HT-29 (cell line): ENCODE data around the gene PLEKHB1. TPM values are rescaled to one million over a fixed set of nuclear protein-coding genes. Genes with fewer than 3 reads are reported as not detected.

Experiments used
- DNase-seq: peaks from one replicate; pipeline ENCODE4 v3.0.0-alpha.2; 2015; ENCODE audit warnings: low spot score
- total RNA-seq: library from RNA; depleted of rRNA; stranded (reverse); fragments of >200 nt; shearing (Covaris generic); gene quantifications from 2 replicates; pipeline ENCODE4 v1.2.3, GENCODE V29; 2014

PLEKHB1 gene
- total RNA-seq, 1 experiment from 2014 or later = 43.0 TPM

DNA sequence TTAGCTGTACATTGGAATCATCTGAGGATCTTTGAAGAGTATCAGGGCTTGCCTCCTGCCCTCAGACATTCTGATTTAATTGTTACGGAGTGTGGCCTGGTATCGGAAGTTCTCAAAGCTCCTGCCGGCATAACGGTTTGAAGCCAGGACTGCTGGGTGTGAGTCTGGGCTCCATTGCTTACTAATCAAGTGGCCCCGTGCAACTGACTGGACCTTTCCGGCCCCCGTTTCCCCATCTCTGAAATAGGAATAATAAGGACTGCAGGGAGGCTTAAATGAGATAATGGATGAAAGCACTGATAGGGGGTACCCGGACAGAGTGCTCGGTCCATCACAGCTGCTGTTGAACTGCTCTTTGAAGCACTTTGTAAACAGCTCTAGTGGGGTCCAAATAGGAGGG is 1.7 kb downstream of the PLEKHB1 start:
- DNase-seq = no peak

GRCh38 chr11:73648571-73649046 is 2.2 kb downstream of the PLEKHB1 start:
- no peak for DNase-seq

DNA sequence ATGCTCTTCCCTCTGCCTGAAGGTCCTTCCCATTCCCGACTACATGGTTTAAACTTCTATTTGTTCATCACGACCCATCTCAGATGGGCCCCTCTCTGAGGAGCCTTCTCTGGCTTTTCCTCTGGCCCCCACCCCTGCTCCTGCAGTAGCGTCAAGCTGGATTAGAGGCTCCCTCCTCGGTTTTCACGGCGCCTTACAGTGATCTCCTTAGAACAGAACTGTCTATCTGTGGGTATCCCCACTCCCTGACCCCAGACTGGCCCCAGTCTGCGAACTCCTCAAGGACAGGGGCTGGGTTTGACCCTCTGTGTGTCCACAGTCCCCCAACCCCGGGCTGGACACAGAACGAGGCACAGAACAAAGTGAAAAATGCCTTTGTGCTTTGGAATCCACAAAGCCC is 2.8 kb downstream of the PLEKHB1 start:
- DNase-seq = no peak

DNA sequence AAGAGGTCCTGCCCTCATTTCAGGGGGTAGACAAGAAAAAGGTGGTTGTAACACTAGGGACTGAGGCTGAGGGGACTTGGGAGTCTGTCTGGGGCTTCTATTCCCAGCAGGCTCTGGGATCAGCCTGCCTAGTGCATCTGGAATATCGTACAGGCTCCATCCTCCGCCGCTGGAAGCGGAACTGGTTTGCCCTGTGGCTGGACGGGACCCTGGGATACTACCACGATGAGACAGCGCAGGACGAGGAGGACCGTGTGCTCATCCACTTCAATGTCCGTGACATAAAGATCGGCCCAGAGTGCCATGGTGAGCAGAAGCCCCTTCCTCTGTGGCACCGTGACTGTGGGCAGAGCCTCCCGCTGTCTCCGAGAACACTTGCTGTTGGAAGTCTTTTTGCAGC is 4.0 kb downstream of the PLEKHB1 start:
- DNase-seq = no peak

DNA sequence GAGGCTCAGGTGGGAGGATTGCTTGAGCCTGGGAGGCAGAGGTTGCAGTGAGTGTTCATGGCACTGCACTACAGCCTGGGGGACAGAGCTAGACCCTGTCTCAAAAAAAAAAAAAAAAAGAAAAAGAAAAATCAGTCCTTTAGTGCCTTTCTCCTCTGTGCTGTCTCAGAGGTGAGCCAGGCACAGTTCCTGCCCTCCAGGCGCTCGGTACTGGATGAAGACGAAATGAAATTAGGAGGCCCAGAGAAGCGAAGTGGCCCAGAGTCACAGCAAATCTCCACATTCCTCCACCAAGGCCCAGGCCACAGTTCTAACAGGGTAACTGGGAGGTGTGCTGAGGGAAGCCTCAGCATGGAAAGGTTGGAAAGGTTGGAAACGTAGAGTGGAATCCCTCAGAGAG is 4.9 kb downstream of the PLEKHB1 start:
- no peak for DNase-seq

- no peak for DNase-seq
These were observed 5.3 kb downstream of the PLEKHB1 start for GRCh38 chr11:73651661-73652045.

- peak; percentile 71 for DNase-seq
These were observed 5.8 kb downstream of the PLEKHB1 start for GRCh38 chr11:73652046-73652730.

DNA sequence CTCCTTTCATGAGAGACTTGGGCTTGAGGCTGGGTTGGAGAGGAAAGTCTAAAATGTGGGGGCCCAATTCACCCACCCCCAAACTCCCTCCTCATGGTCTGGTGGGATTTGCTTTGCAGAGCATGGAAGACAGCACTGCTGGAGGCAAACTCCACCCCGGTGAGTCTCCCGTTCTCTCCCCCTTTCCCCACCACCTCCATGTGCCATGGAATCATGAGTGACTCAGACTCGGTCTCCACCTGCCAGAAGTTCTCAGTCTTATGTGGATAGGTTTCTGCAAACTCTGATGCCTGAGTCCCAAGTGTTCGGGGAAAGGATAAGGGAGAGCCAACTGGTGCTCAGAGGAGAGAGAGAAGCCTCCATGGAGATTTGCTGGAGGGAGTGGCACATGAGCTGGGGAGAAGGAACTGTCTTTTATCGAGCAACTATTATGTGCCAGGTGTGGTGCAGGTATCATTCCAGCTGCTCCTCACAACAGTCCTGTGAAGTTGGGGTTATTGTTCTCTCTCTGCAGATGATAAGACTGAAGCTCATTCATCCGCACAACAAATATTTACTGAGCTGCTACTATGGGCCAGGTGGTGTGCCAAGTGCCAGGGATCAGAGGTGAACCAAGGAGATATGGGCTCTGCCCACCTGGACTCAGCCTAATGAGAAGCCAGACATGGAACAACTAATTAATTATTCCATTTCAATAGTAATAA is 6.6 kb downstream of the PLEKHB1 start:
- no peak for DNase-seq

DNA sequence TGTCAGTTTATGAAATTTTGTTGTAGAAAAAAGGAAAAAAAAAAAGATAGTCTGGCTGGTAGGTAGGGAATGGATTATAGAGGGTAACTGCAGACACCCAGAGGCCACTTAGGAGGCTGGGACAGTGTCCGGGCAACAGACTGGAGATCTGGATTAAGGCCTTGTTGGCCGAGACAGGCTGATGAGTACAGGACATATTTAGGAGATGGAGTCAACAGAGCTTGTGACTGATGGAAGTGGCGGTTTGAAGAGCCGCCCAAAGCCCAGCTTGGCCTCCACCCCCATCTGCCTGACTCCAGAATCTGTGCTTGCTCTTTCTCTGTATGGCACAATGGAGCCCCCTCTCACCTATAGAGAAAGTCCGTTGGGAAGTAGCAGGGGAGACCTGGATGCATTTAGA is 7.6 kb downstream of the PLEKHB1 start:
- no peak for DNase-seq

DNA sequence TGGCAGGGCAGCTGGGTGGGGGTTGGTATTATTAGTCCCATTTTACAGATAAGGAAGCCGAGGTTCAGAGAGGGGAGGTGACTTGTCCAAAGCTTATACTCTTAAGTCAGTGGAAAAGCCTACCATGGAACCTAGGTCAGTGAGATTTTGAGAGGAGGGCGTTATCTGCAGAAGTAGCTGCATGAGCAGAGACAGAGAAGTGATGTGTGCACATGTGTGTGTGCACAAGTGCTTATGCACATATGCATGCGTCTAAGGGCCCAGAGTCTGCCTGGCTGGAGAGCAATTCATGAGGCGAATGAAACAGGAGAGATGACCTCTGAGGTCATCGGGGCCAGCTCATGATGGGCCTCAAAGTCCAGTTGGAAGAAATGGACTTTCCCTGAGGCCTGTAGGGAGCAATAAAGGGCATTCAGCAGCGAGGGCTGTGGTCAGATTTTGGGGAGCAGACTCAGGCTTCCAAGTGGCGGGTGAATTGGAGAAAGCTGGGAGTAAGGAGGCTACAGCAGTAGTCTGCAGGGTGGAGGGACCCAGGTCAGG is 8.2 kb downstream of the PLEKHB1 start:
- DNase-seq = no peak

- no peak for DNase-seq
These were observed 9.3 kb downstream of the PLEKHB1 start for GRCh38 chr11:73655686-73656085.

DNA sequence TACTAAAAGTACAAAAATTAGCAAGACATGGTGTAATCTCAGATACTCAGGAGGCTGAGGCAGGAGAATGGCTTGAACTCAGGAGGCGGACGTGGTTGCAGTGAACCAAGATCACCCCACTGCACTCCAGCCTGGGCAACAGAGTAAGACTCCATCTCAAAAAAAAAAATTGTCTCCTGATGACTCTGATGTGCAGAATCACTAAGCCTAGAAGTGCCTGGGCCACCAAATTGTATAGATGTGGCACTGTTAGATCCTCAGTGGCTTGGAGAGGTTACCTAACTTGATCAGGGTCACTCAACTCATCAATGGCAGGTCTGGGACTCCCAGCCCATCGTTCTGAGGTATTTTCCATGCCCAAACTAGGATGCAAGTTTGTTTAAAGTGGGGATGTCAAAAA is 10.6 kb downstream of the PLEKHB1 start:
- no peak for DNase-seq

DNA sequence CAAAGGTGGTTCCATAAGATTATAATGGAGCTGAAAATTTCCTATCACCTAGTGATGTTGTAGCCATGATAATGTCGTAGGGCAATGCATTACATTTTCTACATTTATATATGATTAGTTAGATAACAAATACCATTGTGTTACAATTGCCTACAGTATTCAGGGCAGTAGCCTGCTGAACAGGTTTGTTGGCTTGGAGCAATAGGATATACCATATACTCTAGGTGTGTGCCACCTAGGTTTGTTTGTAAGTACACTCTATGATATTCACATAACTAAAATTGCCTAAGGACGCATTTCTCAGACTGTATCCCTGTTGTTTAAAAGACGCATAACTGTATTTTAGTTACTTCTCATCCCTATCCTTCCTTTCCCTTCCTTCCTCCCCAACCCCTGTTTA is 13.6 kb downstream of the PLEKHB1 start:
- peak; percentile 50 for DNase-seq

DNA sequence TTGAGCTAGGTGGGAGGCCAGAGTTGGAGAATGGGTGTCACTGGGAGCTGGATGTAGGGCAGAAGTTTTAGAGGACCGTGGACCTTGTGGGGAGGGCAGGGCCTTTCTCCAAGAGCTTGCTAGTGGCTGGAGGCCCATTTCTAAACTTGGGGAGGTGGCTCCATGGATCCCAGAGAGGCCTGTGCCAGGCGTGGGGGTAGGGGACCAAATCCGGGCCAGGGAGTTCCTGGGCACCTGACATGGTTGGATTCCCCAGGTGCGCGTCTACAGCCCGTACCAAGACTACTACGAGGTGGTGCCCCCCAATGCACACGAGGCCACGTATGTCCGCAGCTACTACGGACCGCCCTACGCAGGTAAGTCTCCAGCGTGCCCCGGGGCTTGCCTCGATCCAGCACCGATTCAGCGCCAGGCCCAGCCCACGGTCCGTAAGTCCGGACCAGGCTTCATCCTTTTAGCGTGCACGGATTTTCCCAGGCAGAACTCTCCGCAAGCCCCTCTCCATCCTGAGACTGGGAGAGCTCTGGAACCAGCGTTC is 14.2 kb downstream of the PLEKHB1 start:
- no peak for DNase-seq

DNA sequence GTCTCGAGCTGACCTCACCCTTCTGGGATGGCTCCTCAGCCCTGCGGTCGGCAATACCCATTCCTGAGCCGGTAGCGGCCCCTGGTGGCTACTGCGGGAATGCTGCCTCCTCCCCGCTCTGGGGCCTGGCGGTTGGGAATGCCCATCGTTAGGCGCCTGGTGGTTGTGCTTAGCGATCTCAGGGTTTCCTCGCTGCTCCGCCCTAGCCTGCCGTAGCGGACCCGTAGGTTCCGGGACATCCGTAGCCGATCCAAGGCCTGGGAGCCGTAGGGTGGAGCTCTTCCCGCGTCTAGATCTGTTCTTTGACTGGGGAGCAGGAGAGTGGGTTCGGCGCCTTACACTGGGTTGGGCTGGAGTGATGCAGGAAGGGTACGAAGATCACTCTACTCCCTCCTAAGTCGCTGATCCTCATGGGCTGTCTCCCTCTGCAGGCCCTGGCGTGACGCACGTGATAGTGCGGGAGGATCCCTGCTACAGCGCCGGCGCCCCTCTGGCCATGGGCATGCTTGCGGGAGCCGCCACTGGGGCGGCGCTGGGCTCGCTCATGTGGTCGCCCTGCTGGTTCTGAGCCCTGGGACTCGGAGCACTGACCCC is 14.8 kb downstream of the PLEKHB1 start:
- DNase-seq = peak; percentile 96

- DNase-seq = no peak
These were observed 16.2 kb downstream of the PLEKHB1 start for GRCh38 chr11:73662445-73663157.

DNA sequence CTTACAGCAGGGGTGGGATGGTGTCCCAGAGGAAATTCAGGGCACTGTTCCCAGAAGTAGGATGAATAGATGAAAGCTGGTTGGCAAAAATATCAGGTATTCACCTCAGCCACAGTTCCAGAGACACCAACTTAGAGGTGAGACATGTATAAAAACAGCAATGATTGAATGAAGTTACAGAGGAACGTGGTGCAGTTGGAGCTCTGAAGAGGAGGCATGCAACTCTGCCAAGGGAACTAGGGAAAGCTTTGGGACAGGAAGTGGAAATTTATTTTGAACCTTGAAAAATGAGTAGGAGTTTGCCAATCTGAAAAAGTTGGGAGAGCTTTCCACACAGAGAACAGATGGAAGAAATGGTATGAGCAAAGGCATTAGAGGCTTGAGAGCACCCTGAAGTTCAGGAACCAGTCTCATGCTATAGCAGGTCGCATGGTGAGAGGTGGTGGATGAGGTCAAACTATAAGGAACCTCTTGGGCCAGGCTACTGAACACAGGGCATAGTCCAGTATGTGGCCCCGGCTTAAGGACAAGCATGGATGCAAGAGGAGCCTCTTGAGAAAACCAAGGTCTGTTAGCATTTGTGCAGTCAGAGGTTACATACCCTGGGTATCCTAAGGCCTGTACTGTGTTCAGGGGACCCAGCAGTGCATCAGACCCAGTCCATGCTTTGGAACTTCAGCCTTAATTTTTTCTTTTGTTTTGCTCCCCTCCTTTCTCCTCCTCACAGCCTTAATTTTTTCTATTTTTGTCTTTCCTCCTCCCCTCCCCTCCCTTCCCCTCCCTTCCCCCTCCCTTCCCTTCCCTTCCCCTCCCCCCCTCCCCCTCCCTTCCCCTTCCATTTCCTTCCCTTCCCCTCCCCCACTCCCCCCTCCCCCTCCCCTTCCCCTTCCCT is 17.5 kb downstream of the PLEKHB1 start:
- DNase-seq = no peak

- DNase-seq = no peak
These were observed 18.5 kb downstream of the PLEKHB1 start for GRCh38 chr11:73664877-73665276.

- DNase-seq = no peak
These were observed 21.5 kb downstream of the PLEKHB1 start for GRCh38 chr11:73667891-73668290.

DNA sequence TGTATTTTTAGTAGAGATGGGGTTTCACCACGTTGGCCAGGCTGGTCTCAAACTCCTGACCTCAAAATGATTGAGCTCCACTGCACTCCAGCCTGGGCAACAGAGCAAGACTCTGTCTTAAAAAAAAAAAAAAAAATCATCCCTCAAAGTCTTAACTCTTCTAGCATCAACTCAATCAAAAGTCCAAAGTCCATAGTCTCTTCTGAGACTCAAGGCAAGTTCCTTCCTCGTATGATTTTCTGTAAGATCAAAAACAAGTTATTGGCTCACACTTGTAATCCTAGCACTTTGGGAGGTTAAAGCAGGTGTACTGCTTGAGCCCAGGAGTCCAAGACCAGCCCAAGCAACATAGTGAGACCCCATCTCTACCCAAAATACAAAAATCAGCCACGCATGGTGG is 24.4 kb downstream of the PLEKHB1 start:
- DNase-seq = no peak

DNA sequence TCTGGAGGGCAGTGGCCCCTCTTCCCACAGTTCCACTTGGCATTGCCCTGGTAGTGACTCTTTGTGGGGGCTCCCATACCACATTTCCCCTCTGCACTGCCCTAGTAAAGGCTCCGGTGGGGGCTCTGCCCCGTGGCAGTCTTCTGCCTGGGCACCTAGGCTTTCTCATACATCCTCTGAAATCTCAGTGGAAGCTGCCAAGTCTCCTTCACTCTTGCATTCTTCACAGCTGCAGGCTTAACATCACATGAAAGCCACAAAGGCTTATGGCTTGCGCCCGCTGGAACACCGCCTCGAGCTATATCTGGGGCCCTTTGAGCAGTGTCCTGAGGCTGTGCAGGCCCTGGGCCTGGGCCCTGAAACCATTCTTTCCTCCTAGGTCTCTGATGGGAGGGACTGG is 25.3 kb downstream of the PLEKHB1 start:
- DNase-seq = no peak
